Rectal smooth muscle tissue (tissue), 1 donor: ENCODE data around the gene PPP1R37.
"Not testable (repeated sequence)": the region's sequence is repeated elsewhere in the genome, so short reads cannot be mapped to it uniquely, and the experiment has no call there.

Experiments used
- H3K27ac ChIP-seq: one replicate; pipeline ENCODE4 v1.7.0; 2013; ENCODE audit warnings: low read depth, low read length, inconsistent platforms
- H3K27me3 ChIP-seq: one replicate; pipeline ENCODE4 v1.7.0; 2013; ENCODE audit warnings: low read length; ENCODE audit not compliant: control insufficient read depth, insufficient read depth
- H3K36me3 ChIP-seq: one replicate; pipeline ENCODE4 v1.7.0; 2013; ENCODE audit warnings: low read length; ENCODE audit not compliant: control insufficient read depth, insufficient read depth
- H3K4me1 ChIP-seq: one replicate; pipeline ENCODE4 v1.7.0; 2013; ENCODE audit warnings: low read length; ENCODE audit not compliant: control insufficient read depth, insufficient read depth
- H3K4me3 ChIP-seq: one replicate; pipeline ENCODE4 v1.7.0; 2013; ENCODE audit warnings: low read length
- H3K9ac ChIP-seq: one replicate; pipeline ENCODE4 v1.7.0; 2013; ENCODE audit warnings: low read length

The PPP1R37 gene

GRCh38 chr19:45101806-45102205 lies 8.8 kb downstream of the PPP1R37 start:
- Histone ChIP-seq H3K4me3 (no peak overlapping the region), H3K9ac (no peak overlapping the region), H3K27ac (no peak overlapping the region), H3K27me3 (no peaks in the 10 kb centered on the region), H3K36me3 (no peaks in the 10 kb centered on the region), H3K4me1 (peaks cover 10% of the 10 kb centered on the region)

- Histone ChIP-seq H3K27me3 (no peaks in the 10 kb centered on the region), H3K4me3 (no peak overlapping the region), H3K27ac (no peak overlapping the region), H3K36me3 (no peaks in the 10 kb centered on the region), H3K4me1 (peaks cover 10% of the 10 kb centered on the region), H3K9ac (no peak overlapping the region)
Measured at GRCh38 chr19:45102481-45102880, 9.5 kb downstream of the PPP1R37 start.

GRCh38 chr19:45103156-45103507 lies 10.2 kb downstream of the PPP1R37 start:
- Histone ChIP-seq H3K4me1 (peaks cover 8% of the 10 kb centered on the region), H3K36me3 (no peaks in the 10 kb centered on the region), H3K27ac (no peak overlapping the region), H3K4me3 (peak overlapping the region; percentile 33), H3K27me3 (no peaks in the 10 kb centered on the region), H3K9ac (no peak overlapping the region)

GRCh38 chr19:45103508-45104319 lies 10.7 kb downstream of the PPP1R37 start:
- Histone ChIP-seq H3K4me3 (peak overlapping the region; percentile 34), H3K36me3 (no peaks in the 10 kb centered on the region), H3K9ac (no peak overlapping the region), H3K27ac (no peak overlapping the region), H3K27me3 (no peaks in the 10 kb centered on the region), H3K4me1 (peaks cover 5% of the 10 kb centered on the region)

GRCh38 chr19:45104658-45105349 lies 11.8 kb downstream of the PPP1R37 start:
- no peaks in the 10 kb centered on the region for H3K27me3 ChIP-seq
- H3K27ac ChIP-seq: no peak overlapping the region
- no peaks in the 10 kb centered on the region for H3K36me3 ChIP-seq
- H3K4me1 ChIP-seq: peaks cover 5% of the 10 kb centered on the region
- H3K4me3 ChIP-seq: no peak overlapping the region
- no peak overlapping the region for H3K9ac ChIP-seq

- H3K27me3 ChIP-seq, H3K9ac ChIP-seq, H3K4me3 ChIP-seq, H3K4me1 ChIP-seq, H3K36me3 ChIP-seq, H3K27ac ChIP-seq: not testable (repeated sequence)
Measured at GRCh38 chr19:45106363-45106762, 13.4 kb downstream of the PPP1R37 start.

GRCh38 chr19:45107621-45108150 lies 14.7 kb downstream of the PPP1R37 start:
- Histone ChIP-seq H3K27ac (no peak overlapping the region), H3K4me3 (no peak overlapping the region), H3K4me1 (peaks cover 5% of the 10 kb centered on the region), H3K27me3 (no peaks in the 10 kb centered on the region), H3K9ac (no peak overlapping the region), H3K36me3 (no peaks in the 10 kb centered on the region)

- no peak overlapping the region for H3K9ac ChIP-seq
- no peak overlapping the region for H3K27ac ChIP-seq
- no peaks in the 10 kb centered on the region for H3K36me3 ChIP-seq
- H3K27me3 ChIP-seq: no peaks in the 10 kb centered on the region
- no peak overlapping the region for H3K4me3 ChIP-seq
- H3K4me1 ChIP-seq: no peaks in the 10 kb centered on the region
Measured at GRCh38 chr19:45110851-45111266, 17.9 kb downstream of the PPP1R37 start.

- no peaks in the 10 kb centered on the region for H3K27me3 ChIP-seq
- H3K36me3 ChIP-seq: no peaks in the 10 kb centered on the region
- H3K9ac ChIP-seq: no peak overlapping the region
- H3K4me3 ChIP-seq: no peak overlapping the region
- H3K27ac ChIP-seq: no peak overlapping the region
- H3K4me1 ChIP-seq: peaks cover 2% of the 10 kb centered on the region
Measured at GRCh38 chr19:45112111-45112827, 19.3 kb downstream of the PPP1R37 start.

GRCh38 chr19:45113628-45114027 lies 20.6 kb downstream of the PPP1R37 start:
- Histone ChIP-seq H3K9ac (no peak overlapping the region), H3K4me3 (no peak overlapping the region), H3K36me3 (no peaks in the 10 kb centered on the region), H3K27ac (no peak overlapping the region), H3K4me1 (peaks cover 3% of the 10 kb centered on the region), H3K27me3 (no peaks in the 10 kb centered on the region)

- peaks cover 3% of the 10 kb centered on the region for H3K4me1 ChIP-seq
- no peak overlapping the region for H3K27ac ChIP-seq
- no peak overlapping the region for H3K4me3 ChIP-seq
- no peak overlapping the region for H3K9ac ChIP-seq
- H3K27me3 ChIP-seq: no peaks in the 10 kb centered on the region
- no peaks in the 10 kb centered on the region for H3K36me3 ChIP-seq
Measured at GRCh38 chr19:45114116-45114515, 21.1 kb downstream of the PPP1R37 start.

- Histone ChIP-seq H3K4me1 (peaks cover 3% of the 10 kb centered on the region), H3K36me3 (no peaks in the 10 kb centered on the region), H3K9ac (no peak overlapping the region), H3K27ac (no peak overlapping the region), H3K4me3 (no peak overlapping the region), H3K27me3 (no peaks in the 10 kb centered on the region)
Measured at GRCh38 chr19:45115809-45116615, 23.0 kb downstream of the PPP1R37 start.
